ENCODE data around the gene CX3CR1. TPM values are rescaled to one million over a fixed set of nuclear protein-coding genes. Genes with fewer than 3 reads are reported as not detected.

CX3CR1 gene
- total and polyA plus RNA-seq, 9 of the 15 experiments (the other 6 are each of a cell fraction or from before 2014, with no cell fraction given): 0.03 to 0.21 TPM; not detected in 7

GRCh38 chr3:39284457-39284881 is 4.6 kb upstream of the CX3CR1 start (continued):
- no peak for TF ChIP-seq REST (IDR thresholded peaks at IDR 0.05; ENCODE audit: borderline replicate concordance)
- no peak for TF ChIP-seq REST (CRISPR knock-in tag; IDR thresholded peaks at IDR 0.05; ENCODE audit: low read depth)
- no peak for TF ChIP-seq ZNF311 (CRISPR knock-in tag; IDR thresholded peaks at IDR 0.05)
- TF ChIP-seq CBFB (CRISPR knock-in tag; IDR thresholded peaks at IDR 0.05): no peak
- TF ChIP-seq ZNF764 (CRISPR knock-in tag; IDR thresholded peaks at IDR 0.05; ENCODE audit: low read depth): no peak
- no peak for TF ChIP-seq NCOA1 (IDR thresholded peaks at IDR 0.05; ENCODE audit: low read depth)
- TF ChIP-seq NFE2L1 (tag; IDR thresholded peaks at IDR 0.05; ENCODE audit: borderline replicate concordance, low read depth): no peak
- TF ChIP-seq ZFP30 (CRISPR knock-in tag; IDR thresholded peaks at IDR 0.05; ENCODE audit: borderline replicate concordance): no peak
- TF ChIP-seq RBM25 (IDR thresholded peaks at IDR 0.05; ENCODE audit: low read depth, low read length, severe bottlenecking): no peak
- TF ChIP-seq FOXP1 (CRISPR knock-in tag; IDR thresholded peaks at IDR 0.05): no peak
- no peak for TF ChIP-seq CREM (IDR thresholded peaks at IDR 0.05; ENCODE audit: low read depth)
- TF ChIP-seq CBX5 (IDR thresholded peaks at IDR 0.05; ENCODE audit: borderline replicate concordance, low read depth): no peak
- no peak for TF ChIP-seq MTA3 (IDR thresholded peaks at IDR 0.05; ENCODE audit: borderline replicate concordance)
- TF ChIP-seq USF1 (CRISPR knock-in tag; IDR thresholded peaks at IDR 0.05): no peak
- no peak for TF ChIP-seq NCOR1 (IDR thresholded peaks at IDR 0.05)
- TF ChIP-seq PHB (CRISPR knock-in tag; IDR thresholded peaks at IDR 0.05): no peak
- no peak for TF ChIP-seq NR1H2 (CRISPR knock-in tag; IDR thresholded peaks at IDR 0.05)
- no peak for TF ChIP-seq XRCC4 (IDR thresholded peaks at IDR 0.05; ENCODE audit: extremely low read depth, insufficient read depth, insufficient read length)
- no peak for TF ChIP-seq ZNF717 (CRISPR knock-in tag; IDR thresholded peaks at IDR 0.05)
- no peak for TF ChIP-seq PHF20 (IDR thresholded peaks at IDR 0.05; ENCODE audit: partially characterized antibody)
- peak; percentile 63 for TF ChIP-seq SMARCA4 (IDR thresholded peaks at IDR 0.05)
- TF ChIP-seq NBN (IDR thresholded peaks at IDR 0.05; ENCODE audit: low read depth): no peak
- no peak for TF ChIP-seq HLTF (IDR thresholded peaks at IDR 0.05)
- TF ChIP-seq ZNF780A (CRISPR knock-in tag; IDR thresholded peaks at IDR 0.05): no peak
- no peak for TF ChIP-seq SAP30 (IDR thresholded peaks at IDR 0.05; ENCODE audit: borderline replicate concordance, insufficient read depth, low read depth, low read length, poor library complexity, severe bottlenecking)
